CD4-positive, alpha-beta T cell treated with Interleukin-6 for 4 hours (primary cell): ENCODE data around the gene EXOC4.
"Not testable (repeated sequence)": the region's sequence is repeated elsewhere in the genome, so short reads cannot be mapped to it uniquely, and the experiment has no call there.

Experiments used
- DNase-seq: peaks from one replicate; pipeline ENCODE4 v3.0.0-alpha.2; 2020; ENCODE audit warnings: mixed read lengths

The EXOC4 gene

GRCh38 chr7:133278975-133279374 is 26.1 kb downstream of the EXOC4 start:
- not testable (repeated sequence) for DNase-seq

DNA sequence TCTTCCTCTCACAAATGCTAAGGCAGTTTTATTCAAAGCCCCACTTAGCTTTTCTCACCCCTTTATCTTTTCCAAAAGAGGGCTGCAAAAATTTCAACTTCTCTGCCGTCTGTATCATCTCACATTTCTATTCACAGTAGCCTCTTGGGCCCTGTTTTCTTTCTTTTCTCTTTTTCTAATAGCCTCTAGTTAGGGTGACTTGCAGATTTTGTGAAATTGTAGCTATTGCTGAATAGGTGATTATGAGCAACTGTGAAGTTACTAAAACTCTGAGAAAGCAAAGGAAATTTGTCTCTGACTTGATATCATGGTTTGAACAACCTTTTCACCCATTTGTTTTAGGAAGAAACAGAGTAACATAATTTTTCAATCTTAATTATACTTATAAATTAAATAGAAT is 29.2 kb downstream of the EXOC4 start:
- no peak for DNase-seq

GRCh38 chr7:133284092-133284491 is 31.2 kb downstream of the EXOC4 start:
- DNase-seq = no peak

GRCh38 chr7:133288970-133289369 is 36.1 kb downstream of the EXOC4 start:
- no peak for DNase-seq

DNA sequence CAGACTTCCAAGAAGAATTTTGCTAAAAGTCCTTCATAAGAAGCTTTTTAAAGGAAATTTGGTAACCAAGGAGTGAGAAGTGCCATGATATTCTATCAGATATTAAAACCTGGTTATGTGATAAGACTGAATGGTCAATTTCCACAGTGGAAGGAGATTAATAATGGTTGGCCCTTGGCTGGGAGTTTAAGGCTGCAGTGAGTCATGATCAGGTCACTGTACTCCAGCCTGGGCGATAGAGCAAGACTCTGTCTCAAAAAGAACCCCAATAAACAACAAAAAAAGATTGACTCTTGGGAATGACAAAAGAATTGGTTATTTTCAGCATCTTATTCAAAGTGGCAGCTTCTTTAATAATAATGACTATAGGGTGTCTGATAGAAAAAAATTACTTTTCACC is 37.2 kb downstream of the EXOC4 start:
- DNase-seq = no peak

- DNase-seq = no peak
Measured at GRCh38 chr7:133290676-133291333, 37.9 kb downstream of the EXOC4 start.

- no peak for DNase-seq
Measured at GRCh38 chr7:133292631-133293030, 39.8 kb downstream of the EXOC4 start.

DNA sequence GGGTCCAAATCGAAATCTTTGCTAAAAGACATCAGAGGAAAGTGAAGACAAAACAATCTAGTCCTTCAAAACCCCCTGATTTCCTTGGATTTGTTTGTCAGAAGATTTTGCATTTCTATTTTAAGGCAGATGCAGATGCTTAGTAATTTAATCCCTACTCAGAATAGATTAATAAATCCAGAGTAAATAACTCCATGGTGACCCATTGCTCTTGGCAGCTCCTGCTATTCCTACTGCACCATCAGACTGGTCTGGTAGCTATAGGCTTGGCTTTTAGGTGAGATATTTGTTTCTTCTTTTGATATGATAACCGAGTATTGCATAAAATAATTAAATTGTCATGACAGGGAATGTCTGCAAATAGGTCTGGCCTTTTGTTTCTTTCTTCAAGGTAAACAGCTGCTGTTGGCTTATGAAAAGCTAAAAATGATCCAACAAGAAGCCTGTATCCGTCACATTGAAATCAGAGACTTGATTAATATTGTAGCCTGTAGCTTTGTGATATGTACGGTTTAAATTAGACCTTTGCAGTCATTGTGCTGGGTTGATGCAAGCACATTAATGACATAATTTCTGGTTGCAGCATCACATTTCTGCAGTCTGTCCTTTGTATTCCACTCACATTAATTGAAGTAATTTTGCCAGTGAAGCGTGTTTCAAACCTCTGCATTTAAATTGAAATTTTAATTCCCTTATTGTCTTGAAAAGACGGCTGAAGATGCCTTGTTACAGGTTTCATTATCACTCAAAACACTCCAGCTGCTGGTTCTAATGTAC is 40.7 kb downstream of the EXOC4 start:
- no peak for DNase-seq

DNA sequence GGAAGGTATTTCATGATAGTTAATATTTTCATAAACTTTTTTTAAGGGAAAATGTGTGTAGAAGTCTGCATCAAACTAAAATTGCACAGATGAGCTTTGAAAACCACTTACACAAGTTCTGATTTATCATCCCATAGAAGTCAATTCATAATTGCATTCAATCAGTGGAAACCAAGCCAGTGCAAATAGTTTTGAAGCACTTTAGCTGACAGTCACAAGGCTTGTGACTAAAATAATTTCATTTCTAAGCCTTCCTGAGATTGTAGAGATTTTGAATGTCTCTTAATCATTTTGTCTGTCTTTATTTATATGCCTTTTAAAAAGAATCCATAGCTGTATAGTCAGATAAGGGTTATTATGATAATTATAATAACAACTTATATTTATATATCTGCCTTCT is 41.4 kb downstream of the EXOC4 start:
- DNase-seq = no peak

DNA sequence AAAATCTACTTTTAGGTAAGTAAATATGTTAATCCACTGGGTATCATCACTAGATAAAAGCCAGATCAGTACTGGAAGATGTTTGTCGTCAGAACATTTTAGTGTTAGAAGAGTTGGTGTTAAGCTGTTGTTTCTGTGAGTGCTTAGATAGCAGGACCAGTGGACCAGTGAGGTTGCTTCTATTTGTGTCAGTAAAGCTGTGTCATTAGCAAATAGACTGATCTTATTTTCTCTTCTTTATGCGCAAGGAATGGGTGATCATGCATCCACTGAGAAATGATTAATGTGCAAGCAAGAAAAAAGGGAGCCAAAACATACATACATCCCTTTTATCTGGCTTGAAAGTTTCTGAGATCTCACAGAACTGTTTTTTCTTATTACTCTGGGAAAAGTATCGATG is 42.6 kb downstream of the EXOC4 start:
- DNase-seq = no peak

GRCh38 chr7:133297093-133297492 is 44.2 kb downstream of the EXOC4 start:
- no peak for DNase-seq

DNA sequence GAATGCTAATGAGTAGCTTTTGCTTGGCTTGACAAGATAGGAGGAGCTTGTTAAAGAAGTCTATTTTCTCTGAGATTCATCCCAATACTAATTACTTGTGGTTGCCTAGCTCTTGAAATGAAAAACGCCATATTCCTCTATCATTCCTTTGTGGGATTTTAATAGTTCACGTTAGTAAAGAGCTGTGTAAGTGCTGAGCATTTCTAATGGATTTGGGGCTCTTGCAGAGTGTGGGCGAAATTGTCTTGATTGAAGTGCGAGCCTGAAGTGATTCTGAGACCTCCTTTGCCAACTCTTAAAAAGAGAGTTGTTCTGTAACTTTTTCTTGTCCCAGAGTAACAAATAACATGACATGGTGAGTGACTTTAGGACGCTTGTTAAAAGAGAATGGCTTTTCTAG is 45.2 kb downstream of the EXOC4 start:
- no peak for DNase-seq

- no peak for DNase-seq
Measured at GRCh38 chr7:133299676-133300075, 46.8 kb downstream of the EXOC4 start.

DNA sequence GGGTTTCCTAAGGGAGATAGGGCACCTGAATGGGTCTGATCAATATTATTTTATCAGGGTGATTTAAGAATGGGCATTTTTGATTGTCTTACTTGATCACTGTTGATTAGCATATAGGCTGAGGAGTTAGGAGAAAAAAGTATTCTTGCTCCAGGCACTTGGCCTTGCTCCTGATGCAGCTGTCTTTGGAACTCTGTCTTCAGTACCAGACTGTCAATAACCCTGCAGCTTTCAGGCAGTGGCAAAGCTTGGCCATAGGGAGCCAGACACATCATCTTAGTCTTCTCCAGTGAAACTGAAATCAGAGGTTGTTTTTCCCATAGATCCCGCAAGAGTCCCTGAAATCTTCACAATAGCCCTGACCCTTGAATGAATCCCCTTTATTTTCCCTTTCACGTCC is 47.2 kb downstream of the EXOC4 start:
- no peak for DNase-seq

DNA sequence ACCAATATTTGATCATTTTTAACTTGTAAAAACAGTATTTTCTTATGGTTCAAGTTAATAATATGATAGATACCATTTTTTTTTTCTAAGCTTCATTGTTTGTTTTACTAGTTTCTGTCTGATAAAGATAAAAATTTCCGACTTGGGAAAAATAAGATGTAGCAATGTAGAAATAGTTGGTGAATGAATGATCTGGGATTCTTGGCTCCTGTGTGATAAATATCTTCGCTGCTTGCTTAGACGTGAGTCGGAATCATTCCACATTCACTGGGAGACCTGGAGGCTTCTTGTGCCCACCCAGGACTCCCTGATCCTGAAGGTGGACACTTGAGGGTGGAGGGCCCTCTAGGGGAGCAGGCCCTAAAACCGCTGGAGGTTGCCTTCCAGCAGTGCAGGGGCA is 47.9 kb downstream of the EXOC4 start:
- DNase-seq = no peak

DNA sequence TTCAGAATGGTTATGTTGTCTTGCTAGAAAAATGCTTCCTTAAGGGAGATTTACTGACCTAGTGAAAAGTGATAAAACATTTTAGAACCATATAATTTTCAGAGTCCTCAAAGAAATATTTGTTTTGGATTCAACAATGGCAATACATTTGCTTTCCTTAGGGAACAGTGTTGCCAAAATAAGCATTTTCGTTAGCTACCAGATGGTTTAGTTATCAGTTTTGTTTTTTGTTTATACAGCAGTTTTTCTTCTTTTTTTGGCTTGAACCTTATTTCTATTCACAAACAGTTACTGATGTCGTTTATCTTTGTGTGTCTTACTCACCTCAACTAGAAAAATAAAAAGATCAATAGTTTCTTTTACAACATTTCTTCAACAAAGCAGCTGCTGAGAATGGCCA is 48.6 kb downstream of the EXOC4 start:
- DNase-seq = no peak

DNA sequence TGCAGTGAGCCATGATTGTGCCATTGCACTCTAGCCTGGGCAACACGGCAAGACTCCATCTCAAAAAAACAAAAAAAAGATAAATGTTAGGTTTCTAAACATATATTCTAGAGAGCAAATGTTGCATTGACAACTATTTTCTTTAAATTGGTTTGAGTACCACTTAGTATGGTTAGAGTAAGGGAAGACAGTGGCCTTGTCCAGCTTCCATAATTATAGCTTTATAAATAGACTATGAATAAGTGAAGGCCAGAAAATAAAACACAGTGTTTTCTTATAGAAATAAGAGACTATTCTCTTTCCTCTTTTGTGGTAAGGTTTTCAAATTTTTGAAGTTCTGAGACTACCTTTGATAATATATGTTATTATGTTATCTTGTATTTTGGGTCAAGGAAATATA is 50.5 kb downstream of the EXOC4 start:
- no peak for DNase-seq

GRCh38 chr7:133303931-133304330 is 51.1 kb downstream of the EXOC4 start:
- DNase-seq = no peak

DNA sequence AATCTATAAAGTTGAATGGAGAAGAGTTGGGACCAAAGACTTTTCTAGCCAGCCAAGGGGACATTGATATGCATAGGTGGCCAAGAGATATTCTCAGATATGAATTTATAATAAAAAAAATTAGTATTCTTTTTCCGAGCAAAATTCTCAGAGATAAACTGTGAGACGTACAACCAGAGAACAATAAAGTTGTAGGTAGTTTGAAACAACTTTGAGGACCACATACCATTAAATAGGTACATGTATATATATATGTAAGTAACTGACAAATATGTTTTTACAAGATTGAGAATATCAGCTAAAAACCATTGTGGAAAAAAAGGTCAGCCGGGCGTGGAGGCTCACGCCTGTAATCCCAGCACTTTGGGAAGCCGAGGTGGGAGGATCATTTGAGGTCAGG is 56.5 kb downstream of the EXOC4 start:
- DNase-seq = no peak

GRCh38 chr7:133310232-133310862 is 57.5 kb downstream of the EXOC4 start:
- no peak for DNase-seq

DNA sequence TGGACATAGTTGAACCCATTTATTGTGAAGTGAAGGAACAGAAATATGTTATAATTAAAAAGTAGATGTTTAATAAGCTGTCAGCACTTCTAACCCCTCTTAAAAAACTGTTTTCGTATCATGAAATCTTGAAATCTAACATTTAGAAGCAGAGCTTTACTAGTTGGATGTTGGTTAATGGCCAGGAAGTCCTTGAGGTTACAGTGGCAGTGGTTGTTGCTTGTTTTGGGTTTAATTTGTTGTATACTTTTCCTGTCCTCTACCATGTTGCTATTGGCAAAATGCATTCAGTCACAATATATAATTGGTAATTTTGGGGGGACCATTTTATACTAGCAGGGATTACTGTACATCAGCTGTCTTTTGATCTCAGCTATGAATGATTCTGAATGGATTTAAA is 60.7 kb downstream of the EXOC4 start:
- DNase-seq = no peak

- DNase-seq = no peak
Measured at GRCh38 chr7:133314084-133314483, 61.2 kb downstream of the EXOC4 start.

GRCh38 chr7:133315332-133316040 is 62.6 kb downstream of the EXOC4 start:
- DNase-seq = no peak

GRCh38 chr7:133319842-133320241 is 67.0 kb downstream of the EXOC4 start:
- no peak for DNase-seq
